IPS DF 6.9 (cell line): Measurements from ENCODE around the gene PRIM2.
"Not testable (repeated sequence)": the region's sequence is repeated elsewhere in the genome, so short reads cannot be mapped to it uniquely, and the experiment has no call there.

ENCODE experiments used
- DNase-seq: peaks from one replicate; pipeline ENCODE4 v3.0.0-alpha.2; 2013; ENCODE audit warnings: low read depth, low spot score
- H3K27ac ChIP-seq: one replicate; pipeline ENCODE4 v1.5.1; 2013; ENCODE audit warnings: low read length, control low read depth
- H3K27me3 ChIP-seq: 2 replicates; pipeline ENCODE4 v1.6.1; 2013; ENCODE audit warnings: mild to moderate bottlenecking, low read length; ENCODE audit not compliant: control insufficient read depth, insufficient read depth
- H3K36me3 ChIP-seq: 2 replicates; pipeline ENCODE4 v1.6.1; 2013; ENCODE audit warnings: low read length; ENCODE audit not compliant: control insufficient read depth, insufficient read depth
- H3K4me1 ChIP-seq: 2 replicates; pipeline ENCODE4 v1.6.1; 2013; ENCODE audit warnings: low read length; ENCODE audit not compliant: control insufficient read depth, insufficient read depth
- H3K4me3 ChIP-seq: 2 replicates; pipeline ENCODE4 v1.5.1; 2013; ENCODE audit warnings: mild to moderate bottlenecking, low read length
- H3K9me3 ChIP-seq: 2 replicates; pipeline ENCODE4 v1.6.1; 2013; ENCODE audit warnings: low read length, inconsistent platforms; ENCODE audit not compliant: control insufficient read depth, insufficient read depth
- WGBS: extraction: QIAGEN DNeasy Blood & Tissue Kit; methylation state at CpG from one replicate; pipeline ENCODE4 v1.1.7; 2013; ENCODE audit warnings: mixed read lengths, missing lambda C conversion rate; ENCODE audit not compliant: insufficient read length, insufficient coverage; 5-methylcytosine and 5-hydroxymethylcytosine counted together

The PRIM2 gene

GRCh38 chr6:57500368-57501021, 183.1 kb downstream of the PRIM2 start:
- not testable (repeated sequence) for H3K9me3 ChIP-seq, DNase-seq, H3K4me1 ChIP-seq, H3K4me3 ChIP-seq, H3K36me3 ChIP-seq, H3K27ac ChIP-seq, H3K27me3 ChIP-seq
- WGBS: no CpG with 5 or more reads among the region's 4 CpGs

DNA sequence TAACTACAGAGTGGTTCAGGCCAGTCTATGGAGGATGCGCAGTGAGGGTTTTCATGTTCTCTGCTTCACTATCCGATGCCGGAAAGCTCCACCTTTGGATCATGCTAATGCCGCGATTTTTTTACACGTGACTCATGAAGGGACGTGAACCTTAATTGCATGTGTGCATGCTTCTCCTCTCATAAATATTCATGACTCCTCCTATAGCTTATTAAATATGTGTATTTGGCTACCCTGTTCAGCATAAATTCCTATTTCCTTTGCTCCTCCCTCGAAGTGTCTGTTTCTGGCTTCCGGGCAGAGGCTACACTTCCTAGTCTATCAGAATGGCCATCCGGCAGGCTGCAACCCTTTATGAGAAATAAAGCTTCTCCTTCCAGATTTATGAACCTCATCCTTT, 185.0 kb downstream of the PRIM2 start:
- not testable (repeated sequence) for H3K27me3 ChIP-seq, H3K9me3 ChIP-seq, H3K27ac ChIP-seq, H3K4me3 ChIP-seq, DNase-seq, H3K36me3 ChIP-seq, H3K4me1 ChIP-seq
- WGBS: no CpG with 5 or more reads among the region's 10 CpGs

DNA sequence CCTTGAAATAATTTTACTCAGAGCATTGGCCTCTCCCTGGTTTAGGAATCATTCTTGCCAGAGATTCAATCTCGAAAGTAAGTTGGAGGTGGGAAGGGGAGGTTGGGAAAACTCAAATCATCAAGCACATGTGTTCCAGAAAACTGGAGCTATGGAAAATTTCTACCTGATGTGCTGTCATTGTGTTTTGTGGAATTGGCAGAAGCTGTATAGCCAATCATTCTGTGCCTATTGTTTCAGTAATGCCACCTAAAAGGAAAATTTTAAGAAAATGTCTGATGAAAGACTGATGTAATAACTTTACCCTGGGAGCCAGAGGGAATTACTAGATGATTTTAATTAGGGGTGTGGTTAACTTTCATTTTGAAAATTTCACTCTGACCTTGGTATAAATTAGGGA, 187.8 kb downstream of the PRIM2 start:
- not testable (repeated sequence) for H3K27ac ChIP-seq, H3K27me3 ChIP-seq, H3K36me3 ChIP-seq, DNase-seq, H3K9me3 ChIP-seq, H3K4me1 ChIP-seq, H3K4me3 ChIP-seq
- WGBS: no CpG with 5 or more reads among the region's 1 CpG

DNA sequence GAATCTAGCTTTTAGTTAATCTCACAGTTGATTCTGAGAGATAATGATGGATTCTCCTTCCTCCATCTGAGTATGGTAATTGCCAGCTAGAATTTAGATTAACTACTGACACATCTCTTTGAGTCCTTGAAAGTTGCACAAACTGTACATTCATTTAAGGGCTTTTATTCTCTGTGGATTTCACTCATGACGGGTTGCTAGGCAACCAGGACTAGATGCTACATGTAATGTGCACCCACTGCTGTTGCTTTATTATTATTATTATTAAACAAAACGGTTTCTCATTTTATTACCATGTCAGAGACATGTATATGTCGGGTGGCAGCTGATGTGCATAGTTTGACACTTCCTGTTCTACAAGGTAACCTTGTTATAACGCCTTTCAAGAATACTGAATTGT, 193.0 kb downstream of the PRIM2 start:
- no CpG with 5 or more reads among the region's 4 CpGs for WGBS
- not testable (repeated sequence) for DNase-seq, H3K4me3 ChIP-seq, H3K27me3 ChIP-seq, H3K27ac ChIP-seq, H3K4me1 ChIP-seq, H3K9me3 ChIP-seq, H3K36me3 ChIP-seq

DNA sequence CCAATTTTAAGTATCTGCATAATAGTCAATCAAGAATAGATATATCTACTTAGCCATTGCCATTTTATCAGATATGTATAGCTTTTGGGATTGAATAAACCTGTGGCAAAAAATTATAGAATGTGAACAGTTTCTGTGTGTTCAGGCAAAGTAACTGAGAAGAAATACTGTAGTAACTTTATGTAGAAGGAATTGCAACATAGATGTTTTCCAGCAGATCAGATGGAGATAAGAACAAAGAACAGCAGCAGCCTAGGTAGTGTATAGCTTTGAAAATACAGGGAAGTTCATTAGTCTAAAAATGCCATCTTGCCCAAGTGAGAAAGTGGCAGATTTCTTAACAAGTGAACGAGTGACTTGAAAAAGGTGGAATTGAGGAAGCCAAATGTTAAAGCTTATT, 197.7 kb downstream of the PRIM2 start:
- H3K9me3 ChIP-seq, DNase-seq, H3K4me1 ChIP-seq, H3K4me3 ChIP-seq, H3K27ac ChIP-seq, H3K27me3 ChIP-seq, H3K36me3 ChIP-seq: not testable (repeated sequence)
- WGBS: no CpG with 5 or more reads among the region's 1 CpG

DNA sequence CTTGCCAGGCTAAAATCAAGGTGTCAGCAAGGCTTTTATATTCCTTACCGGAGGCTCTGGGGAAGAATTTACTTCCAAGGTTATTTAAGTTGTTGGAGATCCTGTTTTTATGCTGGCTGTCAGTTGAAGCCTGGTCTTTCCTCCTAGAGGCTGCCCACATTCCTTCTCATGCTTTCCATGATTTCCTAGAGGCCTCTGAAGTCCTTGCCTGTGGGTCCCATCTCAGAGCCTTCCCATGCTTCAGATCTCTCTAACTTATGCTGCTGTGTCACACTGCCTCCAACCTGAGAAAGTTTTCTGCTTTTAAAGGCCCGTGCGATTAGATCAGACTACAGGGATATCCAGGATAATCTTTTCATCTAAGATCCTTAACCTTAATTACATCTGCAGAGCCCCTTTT, 198.4 kb downstream of the PRIM2 start:
- not testable (repeated sequence) for H3K9me3 ChIP-seq, H3K4me1 ChIP-seq, H3K4me3 ChIP-seq, H3K27me3 ChIP-seq, DNase-seq, H3K36me3 ChIP-seq, H3K27ac ChIP-seq
- no CpG with 5 or more reads among the region's 3 CpGs for WGBS

- DNase-seq, H3K27me3 ChIP-seq, H3K4me3 ChIP-seq, H3K9me3 ChIP-seq, H3K4me1 ChIP-seq, H3K36me3 ChIP-seq, H3K27ac ChIP-seq: not testable (repeated sequence)
- no CpG with 5 or more reads among the region's 3 CpGs for WGBS
Observed at GRCh38 chr6:57516776-57517175, 199.3 kb downstream of the PRIM2 start.

- no CpG with 5 or more reads among the region's 12 CpGs for WGBS
- not testable (repeated sequence) for H3K4me3 ChIP-seq, H3K36me3 ChIP-seq, H3K4me1 ChIP-seq, H3K9me3 ChIP-seq, H3K27me3 ChIP-seq, H3K27ac ChIP-seq
- DNase-seq: peak; percentile 7
Observed at GRCh38 chr6:57519198-57519597, 201.8 kb downstream of the PRIM2 start.

GRCh38 chr6:57521085-57521484, 203.7 kb downstream of the PRIM2 start:
- not testable (repeated sequence) for H3K4me1 ChIP-seq, H3K36me3 ChIP-seq, H3K27me3 ChIP-seq, H3K27ac ChIP-seq, H3K9me3 ChIP-seq, DNase-seq, H3K4me3 ChIP-seq
- WGBS: no CpG with 5 or more reads among the region's 1 CpG

DNA sequence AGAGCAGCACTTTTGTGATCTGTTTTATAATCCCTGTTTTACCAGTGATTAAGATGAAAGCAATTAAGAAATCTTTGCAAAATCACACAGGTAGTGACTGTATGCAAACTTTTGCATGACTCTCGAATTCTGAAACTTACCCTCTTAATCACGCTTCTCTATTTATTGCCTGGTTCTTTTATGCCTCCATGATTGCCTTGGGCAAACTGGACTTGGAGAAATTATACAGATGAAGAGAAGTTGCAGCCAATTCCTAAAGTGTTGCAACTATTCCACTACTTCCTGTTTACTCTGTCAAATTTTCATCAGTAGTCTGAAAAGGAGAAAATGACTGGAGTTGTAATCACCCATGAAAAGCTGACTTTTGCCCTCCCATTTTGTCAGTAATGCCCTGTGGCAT, 205.8 kb downstream of the PRIM2 start:
- not testable (repeated sequence) for DNase-seq, H3K27ac ChIP-seq, H3K27me3 ChIP-seq, H3K4me1 ChIP-seq, H3K4me3 ChIP-seq, H3K36me3 ChIP-seq, H3K9me3 ChIP-seq
- WGBS: no CpG with 5 or more reads among the region's 2 CpGs

DNA sequence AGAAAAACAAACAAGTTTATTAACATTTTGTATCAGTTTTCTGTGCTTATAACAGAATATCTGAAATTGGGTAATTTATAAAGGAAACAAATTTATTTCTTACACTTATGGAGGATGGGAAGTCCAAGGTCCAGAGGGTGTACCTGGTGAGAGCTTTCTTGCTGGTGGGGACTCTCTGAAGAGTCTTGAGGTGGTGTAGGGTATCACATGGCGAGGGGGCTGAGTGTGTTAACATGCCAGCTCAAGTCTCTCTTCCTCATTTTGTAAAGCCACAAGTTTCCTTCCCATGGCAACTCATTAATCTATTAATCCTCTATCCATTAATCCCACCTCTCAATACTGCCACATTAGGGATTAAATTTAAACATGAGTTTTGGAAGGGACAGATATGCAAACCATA, 212.3 kb downstream of the PRIM2 start:
- H3K36me3 ChIP-seq, H3K9me3 ChIP-seq, H3K4me1 ChIP-seq, DNase-seq, H3K27ac ChIP-seq, H3K4me3 ChIP-seq, H3K27me3 ChIP-seq: not testable (repeated sequence)
- no CpG with 5 or more reads among the region's 1 CpG for WGBS
